ENCODE measurements around the gene CDK9.
"Not testable (repeated sequence)": the region's sequence is repeated elsewhere in the genome, so short reads cannot be mapped to it uniquely, and the experiment has no call there.

Gene CDK9

GRCh38 chr9:127785933-127786772 is at the start of gene CDK9:
Gene CDK9 (plus strand): TSS chr9:127786034. CDS start chr9:127786149, 115 bp downstream.
- in situ Hi-C loops (cut with MboI; ENCODE audit: low pct_unique_long_range_greater_than_20kb, low sequenced_read_pairs): no loop called here
- peak; percentile 88 for DNase-seq

DNA sequence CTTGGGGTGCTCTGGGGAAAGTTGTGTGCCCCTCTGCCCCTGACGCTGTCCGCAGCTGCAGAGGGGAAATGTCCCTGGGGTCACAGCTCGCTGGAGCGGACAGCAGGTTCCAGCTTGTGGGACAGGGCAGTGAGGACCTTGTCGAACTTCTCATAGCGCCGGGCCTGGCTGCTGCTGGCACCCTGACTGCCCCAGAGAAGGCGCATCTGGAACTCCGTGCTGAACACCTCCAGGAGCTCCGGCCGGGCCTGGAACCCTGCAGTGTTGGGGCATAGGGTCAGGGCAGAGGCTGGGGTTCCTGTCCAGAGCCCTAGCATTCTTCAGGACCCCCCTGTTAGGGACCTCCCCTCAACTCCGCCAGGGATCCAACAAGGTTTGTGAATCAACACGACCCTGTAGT is 47.2 kb upstream of the CDK9 start:
- in situ Hi-C loops (cut with MboI; ENCODE audit: low pct_unique_long_range_greater_than_20kb, low sequenced_read_pairs): no loop called here
- no peak for DNase-seq

- in situ Hi-C loops (cut with MboI; ENCODE audit: low pct_unique_long_range_greater_than_20kb, low sequenced_read_pairs): no loop called here
- DNase-seq: no peak
Observed at GRCh38 chr9:127739614-127740330, 46.1 kb upstream of the CDK9 start.

DNA sequence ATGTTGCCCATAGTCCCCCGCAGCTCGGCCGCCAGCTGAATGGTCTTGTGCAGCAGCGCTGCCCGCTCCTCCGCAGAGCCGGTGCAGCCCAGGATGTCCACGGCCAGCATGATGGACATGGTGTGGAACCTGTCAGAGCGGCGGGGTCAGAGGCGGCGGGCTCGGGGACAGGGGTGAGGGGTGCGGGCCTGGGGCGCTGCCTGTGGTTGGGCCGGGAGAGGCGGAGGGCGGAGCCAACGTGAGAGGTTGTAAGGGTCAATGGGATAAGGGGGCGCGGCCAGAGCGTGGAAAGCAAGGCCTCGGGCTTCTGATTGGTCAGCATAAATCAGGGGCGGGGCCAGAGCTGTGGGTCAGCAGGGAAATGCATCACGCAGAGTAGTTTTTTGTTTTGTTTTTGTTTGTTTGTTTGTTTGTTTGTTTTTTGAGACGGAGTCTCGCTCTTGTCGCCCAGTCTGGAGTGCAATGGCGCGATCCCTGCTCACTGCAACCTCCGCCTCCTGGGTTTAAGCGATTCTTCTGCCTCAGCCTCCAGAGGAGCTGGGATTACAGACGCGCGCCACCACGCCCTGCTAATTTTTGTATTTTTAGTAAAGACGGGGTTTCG is 43.9 kb upstream of the CDK9 start:
- in situ Hi-C loops (cut with MboI; ENCODE audit: low pct_unique_long_range_greater_than_20kb, low sequenced_read_pairs): no loop called here
- no peak for DNase-seq

- in situ Hi-C loops (cut with MboI; ENCODE audit: low pct_unique_long_range_greater_than_20kb, low sequenced_read_pairs): no loop called here
Observed at GRCh38 chr9:127742435-127743088, 43.3 kb upstream of the CDK9 start.

DNA sequence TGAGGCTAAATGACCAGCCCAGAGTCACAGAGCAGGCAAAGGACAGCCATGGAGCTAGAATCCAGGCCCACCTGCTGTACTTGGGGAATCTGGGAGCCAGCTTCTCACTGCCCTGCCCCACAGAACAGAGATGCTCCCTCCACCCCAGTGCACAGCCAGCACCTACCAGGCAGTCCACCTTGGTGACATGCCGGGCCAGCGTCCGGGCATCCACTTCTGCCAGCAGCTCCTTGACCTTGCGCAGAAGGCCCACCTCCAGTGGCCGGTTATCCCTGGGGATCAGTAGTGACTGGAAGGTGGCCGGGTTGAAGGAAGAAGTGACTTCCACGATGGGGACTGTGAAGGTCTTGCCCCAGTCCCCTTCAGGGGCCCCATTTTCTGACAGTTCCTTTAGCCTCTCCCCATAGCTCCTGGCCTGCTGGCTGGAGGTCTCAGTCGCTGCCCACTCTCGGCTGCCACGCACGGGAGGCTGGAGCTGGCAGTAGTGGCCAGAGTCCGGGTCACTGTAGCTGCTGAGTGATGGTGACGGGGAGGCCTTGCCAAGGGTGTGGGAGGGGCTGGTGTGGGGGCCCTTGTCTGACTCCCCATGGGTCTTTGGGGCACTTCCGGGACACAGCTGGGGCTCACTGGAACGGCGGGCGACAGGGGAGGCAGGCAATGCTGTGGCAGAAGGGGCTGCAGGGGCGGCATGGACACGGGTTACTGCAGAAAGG is 41.3 kb upstream of the CDK9 start:
- no peak for DNase-seq
- in situ Hi-C loops (cut with MboI; ENCODE audit: low pct_unique_long_range_greater_than_20kb, low sequenced_read_pairs): no loop called here

More at GRCh38 chr9:127742435-127743088, 43.3 kb upstream of the CDK9 start:
- DNase-seq: no peak

GRCh38 chr9:127746959-127747569 is 38.8 kb upstream of the CDK9 start:
- no peak for DNase-seq
- in situ Hi-C loops (cut with MboI; ENCODE audit: low pct_unique_long_range_greater_than_20kb, low sequenced_read_pairs): no loop called here

DNA sequence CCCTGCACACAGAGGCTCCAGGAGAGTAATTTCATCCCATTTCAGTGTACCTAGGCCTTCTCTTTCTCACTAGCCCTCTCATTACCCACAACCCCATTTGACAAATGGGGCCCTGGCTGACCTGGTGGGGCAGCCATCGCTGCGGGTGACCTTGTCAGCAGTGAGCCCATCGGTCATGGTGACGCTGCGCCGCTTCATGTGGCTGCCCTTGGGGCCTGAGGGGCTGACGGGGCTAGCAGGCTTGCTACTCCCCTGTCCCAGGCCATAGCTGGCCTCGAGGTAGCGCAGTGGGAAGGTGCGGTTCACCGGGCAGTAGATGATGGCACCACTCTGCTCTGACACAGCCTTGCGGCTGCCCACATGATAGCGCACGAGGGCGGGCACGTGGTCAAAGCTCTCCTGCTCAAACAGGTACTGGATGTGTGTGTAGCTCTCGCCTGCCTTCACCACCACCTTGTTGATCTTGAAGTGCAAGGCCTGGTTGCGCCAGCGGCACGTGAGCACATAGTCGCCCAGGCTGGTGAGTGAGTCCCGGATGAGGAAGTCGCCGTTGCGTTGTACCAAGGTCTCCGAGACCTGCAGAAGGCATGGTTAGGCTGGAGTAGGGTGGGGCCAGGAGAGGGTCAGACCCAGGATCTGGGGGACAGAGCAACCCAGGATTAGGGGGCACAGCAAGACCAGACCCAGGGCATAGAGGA is 36.6 kb upstream of the CDK9 start:
- in situ Hi-C loops (cut with MboI; ENCODE audit: low pct_unique_long_range_greater_than_20kb, low sequenced_read_pairs): no loop called here

GRCh38 chr9:127751269-127752054 is 34.4 kb upstream of the CDK9 start:
- no peak for DNase-seq
- in situ Hi-C loops (cut with MboI; ENCODE audit: low pct_unique_long_range_greater_than_20kb, low sequenced_read_pairs): no loop called here

More for the DNA sequence above, 36.6 kb upstream of the CDK9 start:
- no peak for DNase-seq

GRCh38 chr9:127753148-127753547 is 32.7 kb upstream of the CDK9 start:
- in situ Hi-C loops (cut with MboI; ENCODE audit: low pct_unique_long_range_greater_than_20kb, low sequenced_read_pairs): no loop called here
- no peak for DNase-seq

DNA sequence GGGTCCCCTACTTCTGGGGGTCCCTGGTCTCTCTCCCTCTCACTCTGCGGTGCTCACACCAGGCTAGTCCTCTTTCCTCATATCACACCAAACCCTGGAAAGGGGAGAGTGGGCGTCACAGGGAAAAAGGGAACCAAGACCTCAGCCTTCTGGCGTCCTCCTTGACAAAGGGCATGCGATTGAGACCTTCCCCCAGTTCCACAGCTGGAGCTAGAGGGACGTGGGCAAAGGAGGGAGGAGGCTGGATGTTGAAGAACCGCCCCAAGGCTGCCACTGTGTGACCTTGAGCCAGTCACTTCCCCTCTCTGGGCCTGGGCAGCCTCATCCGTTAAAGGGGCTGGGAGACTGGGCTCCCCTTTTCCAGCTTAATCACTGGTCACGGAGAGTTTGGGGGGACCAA is 32.2 kb upstream of the CDK9 start:
- in situ Hi-C loops (cut with MboI; ENCODE audit: low pct_unique_long_range_greater_than_20kb, low sequenced_read_pairs): no loop called here
- no peak for DNase-seq

DNA sequence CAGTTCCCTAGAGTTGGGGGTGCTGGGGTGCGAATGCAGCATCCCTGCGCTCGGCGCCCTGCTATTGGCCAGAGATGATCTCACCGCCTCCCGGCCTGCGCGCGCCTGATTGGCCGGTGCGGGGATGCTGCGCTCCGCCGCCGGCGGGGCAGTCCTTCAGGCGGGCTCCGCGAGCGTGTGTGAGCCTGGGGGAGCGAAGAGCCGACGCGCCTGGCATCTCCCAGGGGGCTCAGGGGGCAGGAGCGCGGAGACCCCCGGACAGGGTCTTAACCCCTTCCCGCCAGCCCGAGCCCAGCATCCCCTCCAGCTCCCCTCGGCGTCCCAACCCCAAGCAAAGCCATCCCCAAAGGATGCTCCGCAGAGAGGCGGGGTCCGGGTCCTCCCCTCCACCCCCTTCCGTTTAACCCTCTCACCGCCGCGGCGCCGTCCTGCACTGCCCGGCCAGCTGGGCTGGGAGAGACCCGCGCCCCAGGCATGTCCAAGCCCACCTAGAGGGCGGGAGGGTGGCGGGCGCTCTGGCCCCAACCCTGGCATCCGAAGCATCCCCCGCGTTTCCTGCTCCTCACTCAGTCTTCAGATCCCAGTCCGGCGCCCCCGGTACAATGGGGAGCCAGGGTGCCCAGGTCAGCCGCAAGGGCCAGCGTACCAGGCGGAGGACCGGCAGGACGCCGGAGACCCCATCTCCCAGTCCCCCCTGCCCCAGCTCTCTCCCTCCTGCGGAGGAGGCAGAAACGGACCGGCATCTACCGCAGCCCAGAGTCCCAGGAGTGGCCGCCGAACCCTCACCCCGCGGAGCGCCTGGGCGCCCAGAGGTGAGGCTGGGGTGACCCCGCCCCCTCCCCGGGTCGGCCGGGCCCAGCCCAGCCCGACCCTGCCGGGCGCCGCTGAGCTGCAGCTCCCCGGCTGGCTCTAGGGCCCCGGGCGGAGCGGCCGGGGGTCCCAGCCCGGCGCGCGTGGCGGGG is 31.5 kb upstream of the CDK9 start:
- DNase-seq: no peak
- in situ Hi-C loops (cut with MboI; ENCODE audit: low pct_unique_long_range_greater_than_20kb, low sequenced_read_pairs): no loop called here

DNA sequence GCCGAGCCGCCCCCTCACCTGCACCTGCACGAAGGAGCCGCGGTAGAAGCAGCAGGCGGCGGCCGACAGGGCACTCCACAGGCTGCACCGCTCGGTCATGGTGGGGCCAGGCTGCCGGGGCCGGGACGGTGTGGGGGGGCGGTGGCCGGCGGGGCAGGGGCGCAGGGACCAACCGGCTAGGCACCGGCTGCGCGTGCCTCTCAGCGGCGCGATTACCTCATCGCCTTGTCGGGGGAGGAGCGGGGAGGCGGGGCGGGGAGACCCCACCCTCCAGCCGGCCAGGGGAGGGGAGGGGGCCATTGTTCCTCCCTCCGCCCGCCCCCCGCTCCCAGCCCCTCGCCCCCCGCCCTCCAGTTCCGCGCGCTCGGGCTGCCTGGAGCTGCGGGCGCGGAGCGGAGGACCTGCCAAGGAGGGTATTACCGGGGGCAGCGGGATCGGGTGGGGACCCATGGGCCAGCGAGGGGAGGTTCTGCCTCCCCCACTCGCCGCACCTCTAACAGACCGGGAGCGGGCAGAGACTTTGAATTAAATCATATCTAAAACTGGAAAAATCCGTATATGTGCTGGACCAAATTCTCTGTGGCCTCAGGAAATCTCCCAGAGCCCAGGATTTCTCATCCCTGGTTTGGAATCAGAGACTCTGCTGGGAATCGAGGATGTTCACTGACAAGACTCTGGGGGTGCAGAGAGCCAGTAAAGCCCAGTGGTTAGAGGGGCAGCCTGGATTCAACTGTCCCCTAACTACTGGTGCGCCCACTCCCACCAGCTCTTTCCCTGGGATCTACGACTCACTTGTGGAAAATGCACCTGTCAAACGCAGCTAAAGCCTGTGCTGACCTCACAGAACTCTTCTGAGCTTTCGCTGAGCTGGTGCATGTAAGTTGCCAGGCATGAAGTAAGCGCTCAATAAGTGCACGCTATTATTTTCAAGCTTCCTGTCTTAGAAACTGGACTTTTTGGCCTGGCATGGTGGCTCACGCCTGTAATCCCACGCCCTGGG is 30.5 kb upstream of the CDK9 start:
- DNase-seq: no peak
- in situ Hi-C loops (cut with MboI; ENCODE audit: low pct_unique_long_range_greater_than_20kb, low sequenced_read_pairs): no loop called here

GRCh38 chr9:127756233-127756632 is 29.6 kb upstream of the CDK9 start:
- DNase-seq: no peak
- in situ Hi-C loops (cut with MboI; ENCODE audit: low pct_unique_long_range_greater_than_20kb, low sequenced_read_pairs): no loop called here

- DNase-seq; in situ Hi-C loops (cut with MboI; ENCODE audit: low pct_unique_long_range_greater_than_20kb, low sequenced_read_pairs): not testable (repeated sequence)
Observed at GRCh38 chr9:127756776-127757175, 29.1 kb upstream of the CDK9 start.

Measured in KBM-7 (cell line).